Erythroblast (primary cell): ENCODE results near the gene RASGRP3.

Experiments used
- DNase-seq, 2 experiments: peaks; one replicate each; lab custom pipeline; 2025; lab: John Stamatoyannopoulos, UW
- GATA1 ChIP-seq: IDR thresholded peaks from 2 replicates; pipeline ENCODE4 v1.6.1; 2011; ENCODE audit warnings: low read depth, mild to moderate bottlenecking, control low read depth, low read length, moderate library complexity
- POLR2A ChIP-seq: IDR thresholded peaks from 2 replicates; pipeline ENCODE4 v1.6.1; 2011; ENCODE audit warnings: mild to moderate bottlenecking, low read length

Gene RASGRP3

GRCh38 chr2:33577084-33577483, 100.6 kb downstream of the RASGRP3 start:
- TF ChIP-seq GATA1 (no peak), POLR2A (no peak)
- DNase-seq = no peak

DNA sequence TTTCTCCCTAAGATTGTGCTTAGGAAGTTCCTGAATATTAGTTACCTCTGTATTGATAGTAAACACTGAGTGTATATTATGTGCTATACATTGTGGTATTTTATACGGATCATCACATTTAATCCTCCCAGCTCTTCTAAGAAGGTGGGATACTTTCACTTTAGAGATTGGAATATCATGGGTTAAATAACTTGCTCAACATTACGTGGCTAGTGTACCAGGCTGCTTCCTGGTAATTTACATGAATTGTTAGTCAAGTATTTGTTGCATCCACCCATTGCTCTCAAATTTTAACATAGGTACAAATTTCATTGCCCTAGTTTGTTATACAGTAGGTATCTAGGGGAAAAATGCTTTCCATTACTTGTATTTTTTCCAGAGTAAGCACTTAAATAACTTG, 101.2 kb downstream of the RASGRP3 start:
- DNase-seq = no peak
- TF ChIP-seq POLR2A (no peak), GATA1 (no peak)

DNA sequence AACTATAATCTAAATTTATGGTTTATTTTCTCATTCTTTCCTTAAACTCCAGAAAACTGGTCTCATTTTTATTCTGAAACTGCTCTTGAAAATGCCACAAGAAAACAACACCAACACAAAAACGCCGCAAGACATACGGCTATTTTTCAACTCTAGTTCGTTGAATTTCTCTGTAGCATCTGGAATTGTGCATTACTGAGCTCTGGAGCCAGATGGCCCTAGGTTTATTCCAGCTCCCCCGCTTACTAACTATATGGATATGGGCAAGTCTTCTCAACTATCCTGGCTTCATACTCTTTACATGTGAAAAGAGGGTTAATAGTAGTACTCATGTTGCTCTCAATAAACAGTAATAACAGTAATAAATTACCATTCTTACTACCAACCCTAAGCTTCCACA, 102.8 kb downstream of the RASGRP3 start:
- TF ChIP-seq POLR2A = no peak
- no peak for DNase-seq

DNA sequence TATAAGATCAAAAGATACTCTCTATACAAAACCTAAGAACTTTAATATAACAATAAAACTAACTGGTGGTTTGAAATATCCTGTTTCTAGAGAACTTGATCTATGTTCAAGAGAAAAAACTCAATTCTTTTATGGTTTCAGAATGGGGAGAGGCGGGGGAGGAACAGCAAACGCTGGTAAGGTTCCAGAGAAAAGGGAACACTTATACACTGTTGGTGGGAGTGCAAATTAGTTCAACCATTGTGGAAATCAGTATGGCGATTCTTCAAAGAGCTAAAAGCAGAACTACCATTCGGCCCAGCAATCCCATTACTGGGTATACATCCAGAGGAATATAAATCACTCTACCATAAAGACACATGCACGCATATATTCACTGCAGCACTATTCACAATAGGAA, 105.4 kb downstream of the RASGRP3 start:
- DNase-seq = no peak
- TF ChIP-seq GATA1 = no peak
- TF ChIP-seq POLR2A = no peak

- TF ChIP-seq GATA1 = no peak
- TF ChIP-seq POLR2A = no peak
- peak; percentile 25 to 68 for DNase-seq
Measured at GRCh38 chr2:33583194-33583938, 106.9 kb downstream of the RASGRP3 start.

GRCh38 chr2:33586766-33587165, 110.3 kb downstream of the RASGRP3 start:
- no peak for DNase-seq
- no peak for TF ChIP-seq GATA1
- no peak for TF ChIP-seq POLR2A

GRCh38 chr2:33588232-33588631, 111.8 kb downstream of the RASGRP3 start:
- TF ChIP-seq POLR2A (no peak), GATA1 (no peak)
- no peak for DNase-seq

GRCh38 chr2:33589444-33589843, 113.0 kb downstream of the RASGRP3 start:
- DNase-seq = no peak
- TF ChIP-seq POLR2A = no peak
- no peak for TF ChIP-seq GATA1

- TF ChIP-seq POLR2A (no peak), GATA1 (no peak)
Measured at GRCh38 chr2:33595385-33595784, 118.9 kb downstream of the RASGRP3 start.

GRCh38 chr2:33597026-33597425, 120.6 kb downstream of the RASGRP3 start:
- no peak for DNase-seq
- no peak for TF ChIP-seq GATA1
- no peak for TF ChIP-seq POLR2A

More at GRCh38 chr2:33595385-33595784, 118.9 kb downstream of the RASGRP3 start:
- no peak for DNase-seq

DNA sequence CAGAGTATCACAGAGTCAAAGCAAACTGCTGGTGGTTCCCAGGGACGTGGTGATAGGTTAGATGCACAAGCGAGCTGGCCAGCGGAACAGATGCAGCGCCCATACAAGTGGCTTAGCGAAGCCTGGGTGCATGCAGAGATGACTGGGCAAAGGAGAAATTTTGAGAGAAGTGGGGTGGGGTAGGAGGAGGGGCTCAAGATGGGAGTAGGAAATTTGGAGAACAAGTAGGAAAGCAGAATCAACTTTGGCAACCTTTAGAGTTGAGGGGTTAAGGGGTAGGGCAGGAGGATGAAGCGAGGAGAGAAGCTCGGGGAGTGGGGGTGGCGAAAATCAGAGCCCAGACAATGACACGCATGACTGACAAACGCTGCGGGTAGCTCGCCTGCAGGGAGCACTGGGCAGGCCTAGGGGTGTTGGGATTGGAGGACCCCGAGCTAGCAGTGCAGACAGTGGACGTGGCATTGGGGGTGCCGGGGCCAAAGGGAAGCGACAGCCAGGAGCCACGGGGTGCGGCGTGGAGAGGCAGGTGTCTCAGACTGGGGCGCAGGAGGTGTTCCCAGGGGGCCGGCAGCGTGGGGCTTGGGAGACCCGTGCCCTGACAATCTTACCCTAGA, 122.2 kb downstream of the RASGRP3 start:
- peak; percentile 71 to 74 for DNase-seq
- no peak for TF ChIP-seq GATA1
- TF ChIP-seq POLR2A = no peak

DNA sequence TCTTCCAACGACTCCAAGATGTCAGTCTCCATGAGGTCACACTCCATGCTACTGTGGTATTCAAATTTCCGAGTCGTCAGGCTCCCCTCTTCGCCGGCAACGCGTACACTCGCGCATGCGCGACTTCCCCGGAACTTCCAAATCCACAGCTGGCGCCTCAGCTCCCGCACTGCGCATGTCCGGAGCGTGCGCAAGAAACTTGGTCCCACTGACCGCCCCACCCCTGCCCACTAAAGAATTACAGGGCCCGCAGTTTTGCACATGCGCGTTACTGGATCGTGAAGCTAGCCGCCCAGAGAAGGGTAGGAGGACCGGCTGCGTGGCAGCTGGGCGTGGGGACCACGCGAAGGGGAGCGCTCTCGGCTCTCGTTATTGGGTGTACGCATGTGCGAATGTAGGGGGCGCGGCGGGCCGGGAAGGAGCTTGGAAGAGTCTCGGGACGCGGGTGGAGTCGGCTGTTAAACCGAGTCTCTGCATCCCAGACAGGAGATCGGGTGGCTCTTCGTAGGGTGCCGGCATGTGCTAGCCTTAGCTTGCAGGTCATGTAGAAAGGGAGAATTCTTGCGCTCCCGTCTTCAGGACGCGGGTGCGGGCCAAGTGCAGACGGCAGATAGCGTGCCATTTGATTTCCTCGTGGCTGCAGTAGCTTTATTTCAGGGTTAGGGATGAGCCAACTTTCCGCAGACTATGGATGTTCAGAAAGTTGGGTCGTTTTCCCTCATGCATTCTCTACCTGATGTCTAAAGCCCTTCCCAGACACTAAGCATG, 122.9 kb downstream of the RASGRP3 start, which contains the start of gene FAM98A:
Gene FAM98A, minus strand, starts transcription at position 125 of the 768 bp plus-strand sequence. Its CDS starts 78 bp downstream, at position 47.
- peak; percentile 98 to 99 for DNase-seq
- TF ChIP-seq GATA1 (no peak), POLR2A (peak; percentile 60)

DNA sequence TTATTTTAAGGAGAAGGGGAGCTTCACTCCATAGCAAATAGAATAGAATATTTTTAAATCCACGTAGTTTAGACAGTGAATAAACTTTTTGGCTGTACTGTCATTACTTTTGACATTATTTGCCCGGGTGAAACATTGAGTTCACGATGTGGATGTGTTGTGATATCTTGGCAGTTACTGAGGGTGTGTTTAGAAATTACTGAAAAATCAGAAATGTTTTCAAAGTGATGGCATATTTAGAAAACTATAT, 123.4 kb downstream of the RASGRP3 start:
- DNase-seq = no peak
- no peak for TF ChIP-seq POLR2A

DNA sequence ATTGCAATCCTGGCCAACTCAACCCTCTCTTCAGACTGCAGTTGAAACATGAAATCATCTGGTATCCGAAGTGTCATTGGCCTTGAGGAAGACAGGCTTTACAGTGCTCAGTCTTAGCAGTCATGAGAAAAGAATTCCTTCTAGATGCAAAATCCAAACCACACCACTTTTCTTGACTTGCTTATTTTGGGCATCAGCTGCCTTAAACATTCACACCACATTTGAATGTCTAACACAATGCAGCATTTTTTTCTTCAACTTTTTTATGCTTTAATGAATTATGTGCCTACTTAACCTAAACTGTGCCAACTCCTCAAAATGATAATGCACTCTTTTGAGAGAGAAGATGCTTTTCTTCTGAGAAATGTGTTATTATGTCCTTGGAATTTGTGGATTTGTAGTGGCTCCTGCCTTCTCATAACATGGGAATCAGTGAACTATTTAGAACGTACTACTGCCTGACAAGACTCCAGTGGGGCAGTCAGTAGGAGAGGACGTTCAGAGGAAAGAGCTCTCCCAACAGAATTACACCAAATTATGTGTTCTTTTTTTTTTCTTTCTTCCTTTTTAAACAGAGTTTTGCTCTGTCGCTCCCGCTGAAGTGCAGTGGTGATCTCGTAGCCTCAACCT, 125.9 kb downstream of the RASGRP3 start:
- no peak for DNase-seq
- no peak for TF ChIP-seq GATA1
- TF ChIP-seq POLR2A = no peak

DNA sequence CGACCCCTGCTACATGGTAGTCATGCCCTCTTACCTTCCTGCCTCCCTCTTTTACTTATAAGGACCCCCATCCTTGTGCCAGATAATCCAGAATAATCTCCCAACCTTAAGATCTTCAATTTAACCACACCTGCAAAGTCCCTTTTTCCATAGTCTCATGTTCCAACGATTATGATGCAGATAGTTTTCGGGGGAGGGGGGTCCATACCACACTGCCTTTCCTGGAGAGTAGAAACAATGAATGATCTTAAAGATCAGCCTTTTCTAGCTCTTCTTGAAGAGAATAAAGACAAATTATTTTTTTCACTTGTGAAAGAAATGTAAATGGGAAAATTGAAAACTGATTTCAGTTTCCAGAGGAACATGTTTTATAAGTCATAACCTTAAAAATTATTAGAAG, 127.0 kb downstream of the RASGRP3 start:
- no peak for TF ChIP-seq GATA1
- no peak for TF ChIP-seq POLR2A

More for the DNA sequence above, 127.0 kb downstream of the RASGRP3 start:
- no peak for DNase-seq
